H7 (cell line): ENCODE data around the gene F2. TPM values are rescaled to one million over a fixed set of nuclear protein-coding genes. Genes with fewer than 3 reads are reported as not detected.

Experiments
- DNase-seq: peaks from one replicate; pipeline ENCODE4 v3.0.0; 2012
- H3K27me3 ChIP-seq: 2 replicates; pipeline ENCODE4 v1.6.0; 2011; ENCODE audit warnings: mild to moderate bottlenecking, low read length; ENCODE audit not compliant: control insufficient read depth, insufficient read depth
- H3K36me3 ChIP-seq: replicated peaks from 2 replicates; pipeline ENCODE4 v1.5.1; 2011; ENCODE audit warnings: low read length; ENCODE audit not compliant: control insufficient read depth, insufficient read depth
- H3K4me3 ChIP-seq: 2 replicates; pipeline ENCODE4 v1.5.1; 2011; ENCODE audit warnings: low read depth, mild to moderate bottlenecking, control low read depth, low read length, moderate library complexity; ENCODE audit not compliant: insufficient read depth
- total RNA-seq: library from RNA; depleted of rRNA; stranded (reverse); fragments of >200 nt; shearing (Covaris generic); gene quantifications from 2 replicates; pipeline ENCODE4 v1.2.3, GENCODE V29; 2014; rRNA removed

F2 gene
- total RNA-seq, 1 experiment from 2014 or later, result not detected

- Histone ChIP-seq H3K4me3 (no peak overlapping the region), H3K36me3 (peaks cover 25% of the 10 kb centered on the region), H3K27me3 (no peaks in the 10 kb centered on the region)
- no peak for DNase-seq
These were observed 50.7 kb downstream of the F2 start for GRCh38 chr11:46769636-46770221.

GRCh38 chr11:46776878-46777277, 57.9 kb downstream of the F2 start:
- no peak for DNase-seq
- Histone ChIP-seq H3K36me3 (peaks cover 30% of the 10 kb centered on the region), H3K27me3 (no peaks in the 10 kb centered on the region), H3K4me3 (no peak overlapping the region)

GRCh38 chr11:46778416-46778815, 59.4 kb downstream of the F2 start:
- peaks cover 33% of the 10 kb centered on the region for H3K36me3 ChIP-seq
- H3K27me3 ChIP-seq, result no peaks in the 10 kb centered on the region
- no peak for DNase-seq
- H3K4me3 ChIP-seq, result no peak overlapping the region

Other genes with a start within 250 kb of the F2 start
- 36.8 and 42.5 TPM in 2 replicates for gene AMBRA1, start 125.2 kb upstream of the F2 start, total RNA-seq
- gene HARBI1, start 102.0 kb upstream of the F2 start, total RNA-seq, result 3.9 TPM in 2 replicates
- 60.0 and 63.5 TPM in 2 replicates for gene ATG13, start 101.7 kb upstream of the F2 start, total RNA-seq
- 27.5 and 30.8 TPM in 2 replicates for gene ARHGAP1, start 18.6 kb upstream of the F2 start, total RNA-seq
- 20.6 and 23.1 TPM in 2 replicates for gene ZNF408, start 18.2 kb upstream of the F2 start, total RNA-seq
- 81.8 and 152 TPM in 2 replicates for gene CKAP5, start 127.1 kb downstream of the F2 start, total RNA-seq
- 16.7 and 25.0 TPM in 2 replicates for gene LRP4, start 199.3 kb downstream of the F2 start, total RNA-seq
- 21.0 and 29.3 TPM in 2 replicates for gene CSTPP1, start 217.5 kb downstream of the F2 start, total RNA-seq